ENCODE results near the gene AOPEP.

The AOPEP gene

GRCh38 chr9:95089257-95090022 lies 362.9 kb downstream of the AOPEP start:
- no peak for DNase-seq

GRCh38 chr9:95090023-95090791 lies 363.7 kb downstream of the AOPEP start:
- no peak for DNase-seq

- DNase-seq: no peak
These were observed 364.5 kb downstream of the AOPEP start for GRCh38 chr9:95090871-95091577.

GRCh38 chr9:95091601-95092261 lies 365.2 kb downstream of the AOPEP start:
- DNase-seq: no peak

- no peak for DNase-seq
These were observed 366.0 kb downstream of the AOPEP start for GRCh38 chr9:95092262-95093072.

- no peak for DNase-seq
These were observed 367.1 kb downstream of the AOPEP start for GRCh38 chr9:95093586-95093985.

- no peak for DNase-seq
These were observed 367.5 kb downstream of the AOPEP start for GRCh38 chr9:95094002-95094401.

- no peak for DNase-seq
These were observed 369.3 kb downstream of the AOPEP start for GRCh38 chr9:95095641-95096355.

GRCh38 chr9:95096381-95096780 lies 369.9 kb downstream of the AOPEP start:
- DNase-seq: no peak

GRCh38 chr9:95096807-95097206 lies 370.3 kb downstream of the AOPEP start:
- no peak for DNase-seq

- no peak for DNase-seq
These were observed 370.8 kb downstream of the AOPEP start for GRCh38 chr9:95097279-95097678.

- no peak for DNase-seq
These were observed 372.0 kb downstream of the AOPEP start for GRCh38 chr9:95098391-95098921.

- DNase-seq: no peak
These were observed 373.0 kb downstream of the AOPEP start for GRCh38 chr9:95099321-95100070.

GRCh38 chr9:95100071-95100627 lies 373.6 kb downstream of the AOPEP start:
- DNase-seq: no peak

- no peak for DNase-seq
These were observed 374.8 kb downstream of the AOPEP start for GRCh38 chr9:95101326-95101725.

- no peak for DNase-seq
These were observed 375.5 kb downstream of the AOPEP start for GRCh38 chr9:95102001-95102433.

GRCh38 chr9:95102572-95102971 lies 376.1 kb downstream of the AOPEP start:
- DNase-seq: no peak

- no peak for DNase-seq
These were observed 376.8 kb downstream of the AOPEP start for GRCh38 chr9:95103281-95103771.

- DNase-seq: no peak
These were observed 377.5 kb downstream of the AOPEP start for GRCh38 chr9:95103871-95104580.
